ENCODE data around the gene INCENP.
"Not testable (repeated sequence)": the region's sequence is repeated elsewhere in the genome, so short reads cannot be mapped to it uniquely, and the experiment has no call there.

INCENP gene

GRCh38 chr11:62181097-62181496 lies 57.3 kb downstream of the INCENP start:
- DNase-seq: no peak

GRCh38 chr11:62182147-62182891 lies 58.5 kb downstream of the INCENP start:
- no peak for DNase-seq

DNA sequence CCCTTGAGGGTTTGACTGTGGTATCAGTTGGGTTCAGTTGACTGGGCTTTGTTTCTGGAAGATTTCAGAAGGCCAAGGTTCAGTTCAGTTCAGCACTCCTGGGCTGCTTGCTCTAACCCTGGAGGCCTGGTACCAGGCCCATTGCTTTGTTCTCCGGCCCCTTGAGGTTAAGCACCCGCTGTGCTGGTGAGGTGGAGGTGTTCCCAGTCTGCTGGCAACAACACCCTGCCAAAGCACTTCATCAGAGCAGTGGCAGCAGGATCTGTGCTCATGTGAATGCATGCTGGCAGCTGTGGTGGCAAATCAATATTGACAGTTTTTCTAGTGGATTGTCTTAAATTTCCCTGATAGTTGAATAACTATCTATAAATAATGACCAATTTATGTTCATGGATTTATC lies 62.4 kb downstream of the INCENP start:
- no peak for DNase-seq

- no peak for DNase-seq
Observed at GRCh38 chr11:62190011-62190410, 66.2 kb downstream of the INCENP start, which contains the start of gene SCGB1D1. TSS of gene SCGB1D1 (plus strand) at chr11:62190216. CDS start at chr11:62190285, 69 bp downstream.

DNA sequence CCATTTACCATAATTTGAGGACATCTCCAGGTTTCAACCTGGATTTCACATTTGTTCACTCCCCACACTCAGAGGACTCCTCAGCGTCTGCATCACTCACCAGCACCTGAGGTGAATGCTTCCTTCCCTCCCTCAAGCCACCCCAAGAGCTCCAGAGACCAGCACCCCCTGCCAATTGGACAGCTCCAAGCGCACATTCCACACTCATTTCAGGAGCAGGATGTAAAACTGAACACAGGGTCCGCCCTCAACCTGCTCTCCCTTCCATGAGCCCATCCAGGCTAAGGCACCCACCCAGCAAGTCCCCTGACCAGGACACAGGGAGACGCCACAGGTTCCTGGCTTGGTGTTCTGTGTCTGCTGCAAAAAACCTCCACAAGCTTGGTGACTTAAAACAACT lies 70.1 kb downstream of the INCENP start:
- no peak for DNase-seq

DNA sequence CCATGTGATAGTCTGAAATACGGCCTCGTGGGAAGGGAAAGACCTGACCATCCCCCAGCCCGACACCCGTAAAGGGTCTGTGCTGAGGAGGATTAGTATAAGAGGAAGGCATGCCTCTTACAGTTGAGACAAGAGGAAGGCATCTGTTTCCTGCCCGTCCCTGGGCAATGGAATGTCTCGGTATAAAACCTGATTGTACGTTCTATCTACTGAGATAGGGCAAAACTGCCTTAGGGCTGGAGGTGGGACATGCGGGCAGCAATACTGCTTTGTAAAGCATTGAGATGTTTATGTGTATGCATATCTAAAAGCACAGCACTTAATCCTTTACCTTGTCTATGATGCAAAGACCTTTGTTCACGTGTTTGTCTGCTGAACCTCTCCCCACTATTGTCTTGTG lies 71.2 kb downstream of the INCENP start:
- DNase-seq: not testable (repeated sequence)

GRCh38 chr11:62195945-62196344 lies 72.1 kb downstream of the INCENP start:
- no peak for DNase-seq

- not testable (repeated sequence) for DNase-seq
Observed at GRCh38 chr11:62197400-62197799, 73.6 kb downstream of the INCENP start.

GRCh38 chr11:62201376-62201775 lies 77.6 kb downstream of the INCENP start:
- DNase-seq: no peak

All from activated CD4-positive, alpha-beta T cell treated with anti-CD3 and anti-CD28 coated beads, Interleukin-2, amount 50 U/mL, for 16 hours (primary cell).